GM21723 (cell line): ENCODE measurements around the gene KLHL7.
"Not testable (repeated sequence)": the region's sequence is repeated elsewhere in the genome, so short reads cannot be mapped to it uniquely, and the experiment has no call there.

Experiments used
- ATAC-seq: cut with Tn5 transposase; IDR thresholded peaks from one replicate; pipeline ENCODE4 v1.9.1; 2021; ENCODE audit warnings: mild to moderate bottlenecking, moderate library complexity; ENCODE audit not compliant: unreplicated experiment

KLHL7 gene

DNA sequence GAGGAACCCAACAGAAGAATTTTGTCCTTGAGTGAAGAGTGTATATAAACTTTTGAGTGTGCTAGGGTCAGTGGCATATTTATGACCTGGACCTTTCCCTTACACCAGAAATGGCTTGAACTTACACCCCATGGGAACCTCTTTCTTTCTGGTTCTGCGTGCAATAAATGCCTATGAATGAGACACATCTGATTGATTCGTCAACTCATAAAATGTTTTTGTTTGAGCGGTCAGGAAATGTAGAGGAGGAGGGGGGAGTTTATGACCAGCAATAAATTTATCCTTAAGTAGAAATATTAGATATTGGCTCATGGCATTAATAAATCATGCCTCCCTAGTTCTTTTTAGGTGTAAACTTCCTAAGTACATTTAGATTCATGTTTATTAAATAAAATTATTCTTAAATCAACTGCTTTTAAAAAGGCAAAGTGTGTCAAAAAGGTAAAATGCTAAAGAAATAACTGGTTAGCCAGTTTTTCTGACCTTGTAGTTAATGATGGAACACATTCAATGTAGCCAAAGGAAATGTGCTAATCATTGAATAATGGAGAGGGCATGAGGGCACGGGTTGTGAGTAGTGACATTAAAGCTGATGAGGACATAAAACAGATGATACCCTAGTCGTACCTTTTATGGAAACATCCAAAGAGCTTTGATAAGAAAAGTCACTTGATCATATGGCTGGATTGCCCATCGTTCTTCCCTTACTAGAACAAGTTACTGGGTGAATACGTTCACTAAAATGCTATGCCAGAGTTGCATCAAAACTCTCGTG, 62.7 kb downstream of the KLHL7 start:
- ATAC-seq = no peak

DNA sequence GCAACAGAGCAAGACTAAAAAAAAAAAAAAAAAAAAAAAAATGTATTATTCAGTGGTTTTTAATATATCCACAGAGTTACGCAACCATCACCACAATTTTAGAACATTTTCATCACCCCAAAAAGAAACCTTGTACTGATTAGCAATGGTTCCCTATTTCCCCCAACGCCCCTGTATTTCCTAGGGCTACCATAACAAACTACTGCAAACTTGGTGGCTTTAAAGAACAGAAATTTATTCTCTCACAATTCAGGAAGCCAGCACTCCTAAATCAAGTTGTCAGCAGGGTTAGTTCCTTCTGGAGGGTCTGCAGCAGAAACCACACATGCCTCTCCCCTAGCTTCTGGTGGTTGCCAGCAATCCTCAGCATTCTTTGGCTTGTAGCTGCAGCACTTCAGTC, 70.4 kb downstream of the KLHL7 start:
- ATAC-seq = no peak

DNA sequence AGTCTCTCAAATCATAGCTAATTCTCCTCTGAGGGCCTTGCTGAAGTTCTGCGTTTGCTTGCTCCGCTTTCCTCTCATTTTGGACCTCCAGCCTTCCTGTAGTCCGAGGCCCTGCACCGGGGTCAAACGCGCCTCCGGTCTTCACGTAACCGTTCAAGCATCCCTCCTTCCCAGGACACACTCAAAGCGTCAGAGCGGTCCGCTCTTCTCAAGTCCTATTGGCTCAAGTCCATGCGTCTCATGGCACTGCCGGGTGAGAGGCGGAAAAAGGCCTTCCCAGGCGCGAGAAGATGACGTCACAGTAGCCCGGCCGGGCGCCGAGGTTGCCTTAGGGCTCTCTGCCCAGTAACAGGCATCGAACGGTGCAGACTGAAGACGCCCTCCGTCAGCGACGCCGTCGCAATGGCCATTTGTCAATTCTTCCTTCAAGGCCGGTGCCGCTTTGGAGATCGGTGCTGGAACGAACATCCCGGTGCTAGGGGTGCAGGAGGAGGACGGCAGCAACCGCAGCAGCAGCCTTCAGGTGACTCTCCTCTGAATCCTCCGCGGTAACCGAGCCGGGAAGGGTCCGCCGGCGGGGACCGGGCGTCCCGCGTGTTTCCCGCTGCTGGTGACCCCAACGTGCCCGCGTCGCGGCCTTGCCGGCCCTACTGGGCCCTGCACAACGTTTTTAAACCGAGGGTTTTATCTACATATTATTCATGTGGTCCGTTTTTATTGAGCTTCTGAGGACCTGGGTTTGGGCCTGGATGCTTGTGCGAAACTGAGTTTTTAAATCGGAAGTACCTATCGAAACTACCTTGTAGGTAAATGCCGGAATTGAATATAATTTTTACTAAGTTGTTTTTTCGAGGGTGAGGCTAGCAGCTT, 76.3 kb downstream of the KLHL7 start, which contains the start of gene NUP42:
NUP42 (plus strand) TSS at position 365 of the 870 bp plus-strand sequence; CDS start at position 403, 38 bp downstream.
- peak; percentile 96 for ATAC-seq

DNA sequence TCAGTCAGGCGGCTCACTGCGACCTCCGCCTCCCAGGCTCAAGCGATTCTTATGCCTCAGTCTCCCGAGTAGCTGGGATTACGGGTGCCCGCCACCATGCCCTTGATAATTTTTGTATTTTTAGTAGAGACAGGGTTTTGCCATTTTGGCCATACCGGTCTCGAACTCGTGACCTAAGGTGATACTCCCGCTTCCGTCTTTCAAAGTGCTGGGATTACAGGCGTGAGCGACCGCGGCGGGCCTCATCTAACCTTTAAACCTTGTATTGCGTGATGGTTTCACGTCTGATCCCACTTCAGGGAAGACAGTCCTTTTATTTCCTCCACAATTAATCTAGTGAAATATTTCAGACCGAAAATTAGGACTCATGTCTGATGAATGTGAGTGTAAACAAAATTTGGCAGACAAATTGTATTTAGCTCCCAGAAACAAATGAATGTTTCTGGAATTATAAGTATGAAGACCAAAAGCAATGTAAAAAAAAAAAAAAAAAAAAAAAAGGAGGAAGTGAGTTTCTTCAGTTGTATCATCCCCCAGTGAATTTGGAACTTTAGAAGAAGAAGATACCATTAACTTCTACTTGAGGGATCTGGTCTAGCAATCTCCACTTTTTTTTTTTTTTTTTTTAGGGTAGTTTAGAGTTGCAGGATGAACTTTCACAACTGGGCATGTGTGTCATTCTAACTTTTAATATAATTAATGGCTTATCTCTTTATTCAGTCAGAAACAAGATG, 77.9 kb downstream of the KLHL7 start:
- ATAC-seq = no peak

DNA sequence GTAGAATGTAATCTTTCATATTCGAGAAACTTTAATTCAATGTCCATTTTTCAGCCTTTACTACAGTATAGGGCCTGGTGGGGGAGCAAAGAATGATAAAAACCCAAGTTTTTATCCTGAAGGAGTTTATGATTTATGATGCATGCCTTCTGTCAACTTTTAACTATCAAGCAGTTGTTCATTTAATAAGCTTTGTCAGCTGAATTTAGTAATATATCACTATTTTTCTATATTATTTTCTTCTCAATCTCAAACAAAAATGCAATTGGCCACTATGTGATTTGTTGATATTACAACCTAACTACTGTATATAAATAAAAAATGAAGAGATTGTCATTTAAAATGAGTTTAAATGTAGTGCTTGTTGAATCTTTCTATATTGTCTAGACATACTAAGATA, 78.7 kb downstream of the KLHL7 start:
- no peak for ATAC-seq

DNA sequence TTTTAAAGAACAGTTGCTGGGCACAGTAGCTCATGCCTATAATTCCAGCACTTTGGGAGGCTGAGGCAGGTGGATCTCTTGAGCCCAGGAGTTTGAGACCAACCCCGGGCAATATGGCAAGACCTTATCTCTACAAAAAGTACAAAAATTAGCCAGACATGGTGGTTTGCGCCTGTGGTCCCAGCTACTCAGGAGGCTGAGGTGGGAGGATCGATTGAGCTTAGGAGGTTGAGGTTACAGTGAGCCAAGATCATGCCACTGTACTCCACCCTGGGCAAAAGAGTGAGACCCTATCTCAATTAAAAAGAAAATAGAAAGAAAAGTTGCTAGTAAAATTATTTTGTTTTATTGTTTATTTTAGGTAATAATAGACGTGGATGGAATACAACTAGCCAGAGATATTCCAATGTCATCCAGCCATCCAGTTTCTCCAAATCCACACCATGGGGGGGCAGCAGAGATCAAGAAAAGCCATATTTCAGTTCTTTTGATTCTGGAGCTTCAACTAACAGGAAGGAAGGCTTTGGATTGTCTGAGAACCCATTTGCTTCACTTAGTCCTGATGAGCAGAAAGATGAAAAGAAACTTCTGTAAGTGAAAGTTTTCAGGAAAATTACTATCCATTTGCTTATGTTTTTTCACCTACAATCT, 79.2 kb downstream of the KLHL7 start:
- ATAC-seq = no peak

DNA sequence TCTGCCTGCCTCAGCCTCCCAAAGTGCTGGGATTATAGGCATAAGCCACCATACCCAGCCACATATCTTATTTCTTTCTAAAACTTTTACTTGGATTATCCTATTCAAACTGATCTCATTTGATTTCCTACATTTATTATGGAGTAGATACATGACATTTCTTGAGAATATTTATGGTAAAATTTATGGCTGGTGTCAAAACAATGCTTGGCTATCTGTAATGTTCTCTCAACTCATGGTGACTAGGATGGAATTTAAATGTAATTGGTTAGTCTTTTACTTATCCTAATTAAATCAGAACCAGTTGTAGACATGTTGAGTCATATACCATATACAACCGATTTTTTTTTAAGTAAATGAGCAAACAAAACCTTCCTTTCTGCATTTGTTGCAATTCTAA, 80.4 kb downstream of the KLHL7 start:
- no peak for ATAC-seq

DNA sequence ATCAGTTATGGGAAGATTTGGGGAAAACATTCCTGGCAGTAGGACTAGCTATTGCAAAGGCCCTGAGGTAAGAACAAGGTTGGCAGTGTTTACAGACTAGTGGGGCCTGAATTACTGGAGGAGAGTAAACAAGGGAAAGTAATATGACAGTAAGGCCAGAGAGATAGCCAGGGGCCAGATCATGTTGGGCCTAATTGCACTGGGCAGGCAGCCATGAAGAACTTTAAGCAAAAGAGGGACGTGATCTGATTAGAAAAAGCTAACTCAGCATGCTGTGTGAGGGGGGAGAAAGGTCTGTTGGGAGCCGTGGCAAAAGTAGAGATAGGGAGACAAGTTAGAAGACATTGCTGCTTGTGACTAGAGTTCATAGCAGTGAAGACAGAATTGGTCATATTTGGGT, 85.4 kb downstream of the KLHL7 start:
- no peak for ATAC-seq

DNA sequence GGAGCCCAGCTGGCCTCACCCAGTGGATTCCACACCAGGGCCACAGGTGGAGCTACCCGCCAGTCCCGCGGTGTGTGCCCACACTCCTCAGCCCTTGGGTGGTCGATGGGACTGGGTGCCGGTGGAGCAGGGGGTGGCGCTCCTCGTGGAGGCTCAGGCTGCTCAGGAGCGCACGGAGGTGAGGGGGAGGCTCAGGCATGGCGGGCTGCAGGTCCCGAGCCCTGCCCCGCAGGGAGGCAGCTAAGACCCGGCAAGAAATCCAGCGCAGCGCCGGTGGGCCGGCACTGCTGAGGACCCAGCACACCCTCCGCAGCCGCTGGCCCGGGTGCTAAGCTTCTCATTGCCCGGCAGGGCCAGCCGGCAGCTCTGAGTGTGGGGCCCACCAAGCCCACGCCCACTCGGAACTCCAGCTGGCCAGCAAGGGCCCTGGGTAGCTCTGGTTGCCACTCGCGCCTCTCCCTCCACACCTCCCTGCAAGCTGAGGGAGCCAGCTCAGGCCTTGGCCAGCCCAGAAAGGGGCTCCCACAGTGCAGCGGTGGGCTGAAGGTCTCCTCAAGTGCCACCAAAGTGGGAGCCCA, 88.2 kb downstream of the KLHL7 start:
- ATAC-seq = not testable (repeated sequence)

DNA sequence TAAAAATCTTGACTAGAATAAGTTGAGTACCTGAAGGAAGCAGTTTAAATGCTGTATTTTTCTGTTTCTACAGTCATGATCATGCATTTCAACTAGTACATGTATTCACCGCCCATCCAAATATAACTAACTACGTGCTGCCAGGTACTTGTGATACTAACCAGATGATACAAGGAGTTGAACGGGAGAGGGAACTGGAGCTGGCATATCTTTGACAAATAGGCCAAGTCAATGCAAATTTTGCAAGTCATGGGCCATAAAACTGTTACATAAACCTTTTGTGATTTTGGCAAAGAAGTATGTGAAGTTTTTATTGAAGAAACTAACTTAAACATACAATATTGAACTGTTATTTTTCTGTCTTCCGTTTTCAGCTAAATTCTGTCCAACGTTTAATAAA, 90.7 kb downstream of the KLHL7 start:
- ATAC-seq = no peak

DNA sequence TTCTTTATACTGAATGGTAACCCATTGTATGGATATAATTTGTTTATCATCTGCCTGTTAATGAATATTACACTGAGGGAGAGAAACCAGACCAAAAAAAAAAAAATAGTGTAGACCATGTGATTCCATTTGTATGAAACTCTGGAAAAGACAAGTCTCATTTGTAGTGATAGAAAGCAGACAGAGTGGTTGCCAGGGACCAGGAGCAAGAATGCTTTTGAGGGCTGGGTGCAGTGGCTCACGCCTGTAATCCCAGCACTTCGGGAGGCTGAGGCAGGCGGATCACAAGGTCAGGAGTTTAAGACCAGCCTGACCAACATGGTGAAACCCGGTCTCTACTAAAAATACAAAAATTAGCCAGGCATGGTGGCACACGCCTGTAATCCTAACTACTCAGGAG, 92.2 kb downstream of the KLHL7 start:
- ATAC-seq = not testable (repeated sequence)

DNA sequence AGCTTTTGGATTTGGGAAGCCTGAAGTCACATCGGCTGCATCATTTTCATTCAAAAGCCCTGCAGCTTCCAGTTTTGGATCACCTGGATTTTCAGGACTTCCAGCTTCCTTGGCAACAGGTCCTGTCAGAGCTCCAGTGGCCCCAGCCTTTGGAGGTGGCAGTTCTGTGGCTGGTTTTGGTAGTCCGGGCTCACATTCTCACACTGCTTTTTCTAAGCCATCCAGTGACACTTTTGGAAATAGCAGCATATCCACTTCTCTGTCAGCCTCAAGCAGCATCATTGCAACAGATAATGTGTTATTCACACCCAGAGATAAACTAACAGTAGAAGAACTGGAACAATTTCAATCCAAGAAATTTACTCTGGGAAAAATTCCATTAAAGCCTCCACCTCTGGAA, 94.7 kb downstream of the KLHL7 start:
- no peak for ATAC-seq

DNA sequence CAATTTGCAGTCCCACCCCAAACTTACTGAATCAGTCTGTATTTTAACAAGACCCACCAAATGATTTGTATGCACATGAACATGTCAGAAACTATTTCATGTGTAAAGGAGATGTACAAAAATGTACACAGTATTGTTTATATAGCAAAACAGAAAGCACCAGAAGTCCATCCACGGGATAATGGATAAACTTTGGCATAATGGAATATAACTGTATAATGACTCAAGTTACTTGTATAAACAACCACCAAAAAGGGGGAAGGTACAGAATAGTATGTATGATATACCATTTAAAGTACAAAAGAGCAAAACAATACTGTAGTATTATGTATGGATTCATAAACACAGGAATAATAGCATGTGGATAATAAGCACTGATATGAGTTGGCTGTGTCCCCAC, 98.7 kb downstream of the KLHL7 start:
- ATAC-seq = no peak

DNA sequence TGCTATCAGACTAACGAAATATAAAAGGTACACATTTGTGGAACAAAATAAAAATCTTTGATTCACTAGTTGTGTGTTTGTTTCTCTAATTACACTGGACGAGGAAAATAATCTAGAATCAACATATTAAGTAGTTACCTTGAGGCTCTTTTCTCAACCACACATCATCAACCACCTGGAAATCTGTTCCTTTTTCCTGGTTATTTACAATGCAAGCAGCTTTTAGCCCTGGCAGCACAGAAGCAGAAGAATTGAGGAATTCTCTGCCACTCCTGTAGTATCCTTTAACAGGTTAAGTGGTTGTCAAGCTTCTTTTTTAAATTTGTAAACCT, 100.0 kb downstream of the KLHL7 start:
- no peak for ATAC-seq

DNA sequence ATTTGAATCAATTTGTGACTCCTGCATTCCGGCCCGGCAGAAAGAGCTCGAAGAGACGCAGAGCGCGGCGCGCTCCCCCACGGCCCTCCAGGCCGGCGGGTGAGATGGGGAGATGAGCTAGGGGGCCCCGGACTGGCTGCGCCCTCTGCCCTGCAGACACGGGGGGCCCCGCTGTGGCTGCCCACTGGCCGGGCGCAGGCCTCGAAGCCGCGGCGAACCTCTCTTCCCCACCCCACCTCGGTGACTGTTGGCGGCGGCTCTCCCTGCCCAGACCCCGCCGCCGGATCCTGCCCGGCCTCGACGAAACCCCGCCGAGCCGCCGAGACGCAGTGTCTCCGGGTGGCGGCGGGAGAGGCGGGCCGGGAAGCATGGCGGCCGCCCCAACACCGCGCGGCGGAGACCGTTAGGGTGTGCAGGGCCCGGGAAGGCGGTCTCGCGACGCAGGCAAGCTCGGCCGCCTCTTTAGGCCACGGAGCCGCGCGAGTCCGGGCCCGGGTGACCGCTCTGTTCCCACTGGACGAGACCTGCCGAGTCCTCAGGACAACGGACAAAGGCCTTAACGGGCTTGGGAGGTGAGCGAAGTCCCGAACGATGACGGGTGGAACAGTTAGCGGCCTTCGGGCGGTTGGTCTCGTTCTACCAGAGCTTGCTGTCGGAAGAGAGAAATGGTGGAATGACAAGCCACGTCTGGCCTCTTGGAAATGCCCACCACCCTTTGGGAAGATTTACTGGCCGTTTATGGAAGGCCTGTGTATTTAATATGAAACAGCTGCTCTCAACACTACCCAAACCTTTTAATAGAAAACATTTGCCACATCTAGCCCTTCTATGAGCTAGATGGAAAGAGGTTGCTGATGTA, 100.6 kb downstream of the KLHL7 start:
- no peak for ATAC-seq

DNA sequence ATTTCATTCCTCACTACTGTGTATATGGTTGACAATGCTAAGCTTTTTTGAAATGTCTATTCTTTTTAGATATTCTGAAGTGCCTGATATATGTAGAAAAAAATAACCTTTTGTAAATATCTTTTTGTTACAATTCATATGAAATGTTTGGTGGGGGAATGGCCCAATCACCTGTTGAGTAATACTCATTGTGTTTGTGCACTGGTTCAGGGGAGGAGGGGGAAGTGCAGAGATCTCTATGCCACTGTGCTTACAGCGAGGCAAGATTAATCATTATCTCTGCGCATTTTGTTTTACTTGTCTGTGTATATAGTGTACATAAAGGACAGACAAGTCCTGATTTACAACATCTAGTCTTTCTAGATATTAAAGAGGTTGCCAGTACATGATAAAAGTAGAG, 101.4 kb downstream of the KLHL7 start:
- ATAC-seq = no peak

DNA sequence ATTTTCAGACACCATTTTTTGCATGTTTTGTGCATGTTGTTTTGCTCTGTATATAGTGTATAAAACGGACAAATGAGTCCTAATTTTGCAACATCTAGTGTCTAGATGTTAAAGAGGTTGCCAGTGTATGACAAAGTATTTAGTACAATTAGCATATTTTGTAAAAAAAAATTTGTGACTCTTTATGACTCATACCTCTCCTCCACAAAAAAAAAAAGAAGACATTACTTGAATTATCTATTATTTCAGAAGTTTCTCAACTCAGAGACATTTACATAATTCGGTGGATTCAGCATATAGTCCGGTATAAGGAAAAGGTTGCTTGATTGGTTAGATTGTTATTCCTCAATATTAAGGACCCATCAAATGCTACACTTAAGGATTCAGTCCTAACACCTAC, 102.3 kb downstream of the KLHL7 start:
- no peak for ATAC-seq

DNA sequence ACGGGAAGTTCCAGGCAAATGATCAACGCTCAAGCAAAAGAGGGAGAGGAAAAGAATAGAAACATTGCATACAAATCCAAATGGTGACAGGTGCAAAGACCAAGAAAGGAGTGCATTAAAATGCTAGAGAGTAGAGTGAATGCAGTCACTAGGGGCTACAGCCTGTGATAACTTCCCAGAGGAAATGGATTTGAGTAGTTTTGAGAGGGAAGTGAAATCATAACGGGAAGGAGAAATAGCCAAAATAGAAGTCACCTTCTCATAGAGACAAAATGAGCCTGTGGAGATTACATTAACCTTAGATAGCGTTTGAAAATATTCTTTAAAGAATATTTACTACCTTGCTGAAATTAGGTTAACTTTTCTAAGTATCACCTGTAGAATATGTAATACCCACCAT, 102.7 kb downstream of the KLHL7 start:
- ATAC-seq = no peak

DNA sequence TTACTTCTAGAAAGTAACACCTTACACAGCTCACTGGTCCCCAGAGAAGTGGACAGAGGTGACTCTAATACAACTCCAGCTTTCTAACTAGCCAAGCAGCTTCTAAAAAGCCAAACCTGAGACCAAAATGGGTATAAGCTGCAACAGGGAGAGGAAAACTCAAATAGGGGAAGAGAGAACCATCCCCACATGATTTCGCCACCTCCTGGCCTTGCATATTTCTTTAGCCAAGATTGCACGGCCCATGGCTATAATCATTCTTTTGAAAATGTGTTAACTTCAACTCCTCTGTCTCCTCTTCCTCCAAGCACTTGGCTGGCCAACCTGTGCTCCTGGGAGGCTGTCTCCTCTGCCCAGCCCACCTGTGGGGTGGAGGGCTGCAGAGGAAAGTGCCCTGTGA, 104.9 kb downstream of the KLHL7 start:
- ATAC-seq = no peak

DNA sequence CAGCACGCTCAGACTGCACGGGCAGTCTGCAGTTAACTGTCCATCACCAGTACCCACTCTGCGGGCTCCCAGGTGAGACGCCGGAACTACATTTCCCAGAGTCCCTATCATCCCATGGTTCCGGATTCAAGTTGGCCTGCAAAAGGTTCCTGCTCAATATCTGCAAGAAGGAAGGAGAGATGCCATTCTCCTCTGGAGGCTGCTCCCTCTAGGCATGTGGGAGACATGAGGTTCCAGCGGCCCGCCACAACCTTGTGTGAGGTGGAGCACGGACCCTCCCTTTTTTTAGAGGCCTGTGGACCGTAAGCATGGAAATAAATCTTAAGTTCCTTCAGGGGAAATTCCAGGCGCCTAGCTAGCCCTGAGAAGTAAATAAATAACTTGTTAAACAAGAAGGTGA, 106.0 kb downstream of the KLHL7 start:
- no peak for ATAC-seq
